Neuronal stem cell (in vitro differentiated cells): ENCODE data around the gene XIAP.

Source experiments
- DNase-seq: peaks from one replicate; pipeline ENCODE4 v3.0.0-alpha.2; 2013; ENCODE audit warnings: low spot score
- H2AFZ ChIP-seq: one replicate; pipeline ENCODE4 v1.6.1; 2013; ENCODE audit warnings: mild to moderate bottlenecking, low read length, inconsistent platforms
- H2AK5ac ChIP-seq: 2 replicates; pipeline ENCODE4 v1.6.1; 2013; ENCODE audit warnings: low read depth, mild to moderate bottlenecking, inconsistent platforms, low read length, moderate library complexity, mixed read lengths
- H2BK120ac ChIP-seq: 2 replicates; pipeline ENCODE4 v1.6.1; 2013; ENCODE audit warnings: low read depth, mild to moderate bottlenecking, inconsistent platforms, low read length, moderate library complexity, mixed read lengths
- H2BK12ac ChIP-seq: one replicate; pipeline ENCODE4 v1.6.1; 2013; ENCODE audit warnings: low read length, inconsistent platforms
- H2BK15ac ChIP-seq: 2 replicates; pipeline ENCODE4 v1.6.1; 2013; ENCODE audit warnings: mild to moderate bottlenecking, low read length, inconsistent platforms, mixed read lengths
- H2BK5ac ChIP-seq: one replicate; pipeline ENCODE4 v1.6.1; 2013; ENCODE audit warnings: inconsistent platforms, mild to moderate bottlenecking, low read length, moderate library complexity
- H3K14ac ChIP-seq: one replicate; pipeline ENCODE4 v1.6.1; 2013; ENCODE audit warnings: low read length, inconsistent platforms
- H3K18ac ChIP-seq: 2 replicates; pipeline ENCODE4 v1.6.1; 2013; ENCODE audit warnings: low read length, inconsistent platforms
- H3K23ac ChIP-seq: 2 replicates; pipeline ENCODE4 v1.6.1; 2013; ENCODE audit warnings: low read depth, mild to moderate bottlenecking, mixed read lengths, low read length, inconsistent platforms; ENCODE audit not compliant: poor library complexity
- H3K27ac ChIP-seq: replicated peaks from 3 replicates; pipeline ENCODE4 v1.5.1; 2013; ENCODE audit warnings: low read length, inconsistent platforms
- H3K27me3 ChIP-seq, 3 experiments: 2 replicates each; pipeline ENCODE4 v1.6.1; 2013; ENCODE audit warnings: low read length in 3 of 3, mild to moderate bottlenecking in 2 of 3, inconsistent platforms in 1 of 3, low read depth in 1 of 3, mixed read lengths in 1 of 3, moderate library complexity in 1 of 3; ENCODE audit not compliant: control insufficient read depth in 3 of 3, insufficient read depth in 3 of 3
- H3K36me3 ChIP-seq, 2 donors: replicated peaks in 1 of 2; 2 replicates each; pipeline ENCODE4 v1.6.1; 2013; ENCODE audit warnings: low read length in 2 of 2; ENCODE audit not compliant: control insufficient read depth in 2 of 2, insufficient read depth in 2 of 2
- H3K4ac ChIP-seq: 2 replicates; pipeline ENCODE4 v1.6.1; 2013; ENCODE audit warnings: inconsistent platforms, mild to moderate bottlenecking, low read length, moderate library complexity
- H3K4me1 ChIP-seq, 2 donors: 1 replicate in 1 of 2; 2 replicates in 1 of 2; pipeline ENCODE4 v1.6.1; 2013; ENCODE audit warnings: low read length in 2 of 2, low read depth in 1 of 2; ENCODE audit not compliant: control insufficient read depth in 2 of 2, insufficient read depth in 1 of 2
- H3K4me2 ChIP-seq: one replicate; pipeline ENCODE4 v1.6.1; 2013; ENCODE audit warnings: mild to moderate bottlenecking, low read length, inconsistent platforms; ENCODE audit not compliant: insufficient read depth, poor library complexity, severe bottlenecking
- H3K4me3 ChIP-seq, 2 donors: 2 replicates each; pipeline ENCODE4 v1.5.1; 2013; ENCODE audit warnings: low read length in 2 of 2, mild to moderate bottlenecking in 2 of 2, inconsistent platforms in 1 of 2, moderate library complexity in 1 of 2
- H3K79me1 ChIP-seq: one replicate; pipeline ENCODE4 v1.6.1; 2013; ENCODE audit warnings: low read depth, mild to moderate bottlenecking, inconsistent platforms, low read length, moderate library complexity
- H3K9ac ChIP-seq: one replicate; pipeline ENCODE4 v1.6.1; 2013; ENCODE audit warnings: mild to moderate bottlenecking, low read depth, low read length, inconsistent platforms; ENCODE audit not compliant: poor library complexity
- H3K9me3 ChIP-seq, 2 donors: replicated peaks in 1 of 2; 2 replicates each; pipeline versions ENCODE3 to v1.6.1; 2013; ENCODE audit warnings: low read length in 2 of 2, mild to moderate bottlenecking in 2 of 2, inconsistent platforms in 1 of 2, low read depth in 1 of 2, mixed read lengths in 1 of 2, moderate library complexity in 1 of 2; ENCODE audit not compliant: control insufficient read depth in 2 of 2, insufficient read depth in 1 of 2
- H4K8ac ChIP-seq: one replicate; pipeline ENCODE4 v1.6.1; 2013; ENCODE audit warnings: low read depth, mild to moderate bottlenecking, inconsistent platforms, low read length, moderate library complexity
- H4K91ac ChIP-seq: one replicate; pipeline ENCODE4 v1.6.1; 2013; ENCODE audit warnings: low read length, low read depth, mild to moderate bottlenecking, inconsistent platforms; ENCODE audit not compliant: poor library complexity
- WGBS, 2 donors: extraction: QIAGEN DNeasy Blood & Tissue Kit; methylation state at CpG; one replicate each; pipeline ENCODE4 v1.1.7; 2013; ENCODE audit warnings: missing lambda C conversion rate in 2 of 2, mixed read lengths in 1 of 2; ENCODE audit not compliant: insufficient read length in 2 of 2, insufficient replicate concordance in 1 of 2; ENCODE audit errors: extremely low coverage in 2 of 2; 5-methylcytosine and 5-hydroxymethylcytosine counted together

XIAP gene

DNA sequence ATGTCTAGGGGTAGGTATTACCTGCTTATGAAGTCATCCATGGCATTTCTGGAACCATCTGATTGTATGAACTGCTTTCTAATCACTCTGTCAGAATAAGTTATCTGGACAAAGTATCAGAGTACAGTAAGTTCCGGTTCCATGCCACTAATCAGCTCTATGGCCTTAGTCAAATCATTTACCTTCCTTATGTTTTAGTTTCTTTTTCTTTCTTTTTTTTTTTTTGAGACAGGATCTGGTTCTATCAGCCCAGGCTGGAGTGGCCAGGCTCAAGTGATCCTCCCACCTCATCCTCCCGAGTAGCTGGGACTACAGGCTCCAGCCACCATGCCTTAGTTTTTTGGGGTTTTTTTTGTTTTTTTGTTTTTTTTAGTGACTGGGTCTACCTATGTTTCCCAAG lies 11.5 kb downstream of the XIAP start:
- Histone ChIP-seq H3K4me1 (no peaks in the 10 kb centered on the region), H3K36me3 (peaks cover 0 to 18% of the 10 kb centered on the region in 2 donors), H3K14ac (no peak overlapping the region), H3K4me2 (no peak overlapping the region), H4K8ac (no peak overlapping the region), H2BK5ac (no peak overlapping the region), H3K23ac (no peak overlapping the region), H3K4ac (no peak overlapping the region), H3K27ac (no peak overlapping the region), H2BK15ac (no peak overlapping the region), H3K27me3 (no peaks in the 10 kb centered on the region), H2AFZ (no peak overlapping the region), H3K79me1 (no peaks in the 10 kb centered on the region), H2BK120ac (no peak overlapping the region), H2BK12ac (no peak overlapping the region), H3K18ac (no peak overlapping the region), H4K91ac (no peak overlapping the region), H3K9ac (no peak overlapping the region), H3K4me3 (no peak overlapping the region), H2AK5ac (no peak overlapping the region), H3K9me3 (no peaks in the 10 kb centered on the region)
- no peak for DNase-seq
- no CpG with 5 or more reads among the region's 2 CpGs for WGBS, 2 donors

GRCh38 chrX:123873956-123874355 lies 14.1 kb downstream of the XIAP start:
- H3K27ac ChIP-seq = no peak overlapping the region
- peaks cover 0 to 22% of the 10 kb centered on the region in 2 donors for H3K36me3 ChIP-seq
- H2BK15ac ChIP-seq = no peak overlapping the region
- no CpG with 5 or more reads among the region's 1 CpG for WGBS, 2 donors
- H3K79me1 ChIP-seq = no peaks in the 10 kb centered on the region
- no peak overlapping the region for H3K9ac ChIP-seq
- H3K18ac ChIP-seq = no peak overlapping the region
- no peak overlapping the region for H3K4me3 ChIP-seq
- no peak overlapping the region for H3K4me2 ChIP-seq
- no peak overlapping the region for H4K91ac ChIP-seq
- H3K4me1 ChIP-seq = no peaks in the 10 kb centered on the region
- H3K23ac ChIP-seq = no peak overlapping the region
- H3K4ac ChIP-seq = no peak overlapping the region
- H2BK5ac ChIP-seq = no peak overlapping the region
- H2BK120ac ChIP-seq = no peak overlapping the region
- DNase-seq = no peak
- no peak overlapping the region for H3K14ac ChIP-seq
- no peak overlapping the region for H2AFZ ChIP-seq
- no peak overlapping the region for H2AK5ac ChIP-seq
- H3K9me3 ChIP-seq = no peaks in the 10 kb centered on the region
- H4K8ac ChIP-seq = no peak overlapping the region
- no peak overlapping the region for H2BK12ac ChIP-seq
- no peaks in the 10 kb centered on the region for H3K27me3 ChIP-seq

- H3K79me1 ChIP-seq = no peaks in the 10 kb centered on the region
- H3K27ac ChIP-seq = no peak overlapping the region
- WGBS, 2 donors = no CpG with 5 or more reads among the region's 2 CpGs
- H3K18ac ChIP-seq = no peak overlapping the region
- DNase-seq = no peak
- H3K4me3 ChIP-seq = no peak overlapping the region
- no peak overlapping the region for H3K4ac ChIP-seq
- no peaks in the 10 kb centered on the region for H3K9me3 ChIP-seq
- H2BK120ac ChIP-seq = no peak overlapping the region
- H3K23ac ChIP-seq = no peak overlapping the region
- no peak overlapping the region for H2AK5ac ChIP-seq
- no peak overlapping the region for H3K14ac ChIP-seq
- no peak overlapping the region for H3K4me2 ChIP-seq
- peaks cover 0 to 14% of the 10 kb centered on the region in 2 donors for H3K36me3 ChIP-seq
- no peaks in the 10 kb centered on the region for H3K4me1 ChIP-seq
- no peak overlapping the region for H2BK12ac ChIP-seq
- H2AFZ ChIP-seq = no peak overlapping the region
- no peak overlapping the region for H2BK5ac ChIP-seq
- no peak overlapping the region for H2BK15ac ChIP-seq
- H4K91ac ChIP-seq = no peak overlapping the region
- H3K9ac ChIP-seq = no peak overlapping the region
- no peak overlapping the region for H4K8ac ChIP-seq
- no peaks in the 10 kb centered on the region for H3K27me3 ChIP-seq
Measured at GRCh38 chrX:123876177-123876576, 16.3 kb downstream of the XIAP start.

DNA sequence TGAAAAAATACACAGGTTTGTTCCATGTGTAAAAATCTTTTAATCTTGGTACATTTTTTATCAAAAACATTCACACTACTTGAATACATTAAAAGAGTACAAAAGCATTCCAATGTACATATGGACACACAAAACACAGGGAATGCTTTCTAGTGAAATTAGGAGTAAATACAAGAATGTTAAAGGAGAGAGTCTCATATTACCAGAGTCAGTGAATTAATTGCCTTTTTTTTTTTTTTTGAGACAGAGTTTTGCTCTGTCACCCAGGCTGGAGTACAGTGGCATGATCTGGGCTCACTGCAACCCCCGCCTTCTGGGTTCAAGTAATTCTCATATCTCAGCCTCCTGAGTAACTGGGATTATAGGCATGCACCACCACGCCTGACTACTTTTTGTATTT lies 17.0 kb downstream of the XIAP start:
- no CpG with 5 or more reads among the region's 2 CpGs for WGBS, 2 donors
- no peak overlapping the region for H3K23ac ChIP-seq
- H2BK12ac ChIP-seq = no peak overlapping the region
- H3K18ac ChIP-seq = no peak overlapping the region
- no peak overlapping the region for H3K4ac ChIP-seq
- H2BK5ac ChIP-seq = no peak overlapping the region
- H2AFZ ChIP-seq = no peak overlapping the region
- H3K9me3 ChIP-seq = no peaks in the 10 kb centered on the region
- H3K9ac ChIP-seq = no peak overlapping the region
- H2BK15ac ChIP-seq = no peak overlapping the region
- no peak overlapping the region for H3K4me3 ChIP-seq
- no peak overlapping the region for H2AK5ac ChIP-seq
- H3K36me3 ChIP-seq = peaks cover 0 to 13% of the 10 kb centered on the region in 2 donors
- no peak for DNase-seq
- H4K91ac ChIP-seq = no peak overlapping the region
- H4K8ac ChIP-seq = no peak overlapping the region
- no peak overlapping the region for H3K27ac ChIP-seq
- H3K79me1 ChIP-seq = no peaks in the 10 kb centered on the region
- H3K14ac ChIP-seq = no peak overlapping the region
- no peaks in the 10 kb centered on the region for H3K4me1 ChIP-seq
- H2BK120ac ChIP-seq = no peak overlapping the region
- no peak overlapping the region for H3K4me2 ChIP-seq
- H3K27me3 ChIP-seq = no peaks in the 10 kb centered on the region
